Pancreas (tissue), 10 donors: Measurements from ENCODE around the gene DDX51. TPM values are rescaled to one million over a fixed set of nuclear protein-coding genes. Genes with fewer than 3 reads are reported as not detected.

Experiments
- ATAC-seq, 4 donors: fragments of 200-7000 bp; cut with Tn5 transposase; one replicate each; pipeline versions ENCODE4 v1.8.0 to v1.9.1; 2020; ENCODE audit warnings: mild to moderate bottlenecking in 4 of 4, moderate library complexity in 4 of 4
- DNase-seq, 6 donors: peaks; one replicate each; pipeline ENCODE4 v3.0.0-alpha.2; 2020
- FAIRE-seq: peaks from 2 replicates; lab custom pipeline; 2012; peaks lifted over from hg19 to GRCh38; lab: Jason Lieb, UNC
- H3K27ac ChIP-seq, 4 donors: fragments of 200-600 bp; sonication (generic); 1 replicate in 3 of 4; 2 replicates in 1 of 4; pipeline versions ENCODE4 v1.5.0 to v1.8.0; 2020
- H3K27me3 ChIP-seq, 4 donors: fragments of 200-600 bp; one replicate each; pipeline ENCODE4 v1.8.0; 2021
- H3K36me3 ChIP-seq, 3 donors: fragments of 200-600 bp; sonication (generic) in 1 of 3; one replicate each; pipeline versions ENCODE4 v1.5.0 to v1.8.0; 2020 to 2021
- H3K4me1 ChIP-seq, 3 donors: fragments of 200-600 bp; one replicate each; pipeline ENCODE4 v1.8.0; 2021
- H3K4me3 ChIP-seq, 4 donors: fragments of 200-600 bp; sonication (generic) in 2 of 4; one replicate each; pipeline versions ENCODE4 v1.5.0 to v1.8.0; 2020 to 2021
- H3K9me3 ChIP-seq, 4 donors: fragments of 200-600 bp; one replicate each; pipeline ENCODE4 v1.8.0; 2021
- CTCF ChIP-seq, 4 donors: fragments of 200-600 bp; sonication (generic) in 3 of 4; IDR thresholded peaks; one replicate each; pipeline versions ENCODE4 v1.5.0 to v1.8.0; 2021; ENCODE audit warnings: antibody characterized with exemption in 4 of 4
- WGBS, 2 donors: extraction: QIAGEN DNeasy Blood & Tissue Kit; methylation state at CpG; one replicate each; pipeline ENCODE4 v1.1.7; 2013; 5-methylcytosine and 5-hydroxymethylcytosine counted together
- intact Hi-C, 3 donors: fragments of 100-400 bp; cut with DNase I; formaldehyde crosslinking; loops; one replicate each; pipeline versions ENCODE4 v1.11.1 to v1.14.2; 2022
- polyA plus RNA-seq, 2 donors: library from polyadenylated mRNA; stranded (reverse); fragments of 200-250 nt; gene quantifications; one replicate each; pipeline ENCODE4 v1.2.3, GENCODE V29; 2013
- total RNA-seq, 6 donors: library from RNA; stranded (reverse); fragmentation: NEBNext Ultra II Directional in 4 of 6; extraction: Animal tissue kit (Norgen Biotek cat#: 25700) in 4 of 6; gene quantifications; one replicate each; pipeline versions ENCODE4 v1.2.1 to v1.2.4, GENCODE V29; 2021 to 2023
- donor health status: healthy with polysubstance abuse.
- donor health status: DM: no; HTN: no; CAD: no; lungs with moderate emphysema.
- donor health status: DM: no; HTN: no; CAD: no.
- donor health status: control.
- donor health status: control.
- donor health status: Bipolar disorder and iron deficiency.
- donor health status: DM: yes; HTN: yes; CAD: no.
- donor health status: DM: no; HTN: no; CAD: no.
- donor health status: DM: no; HTN: no; CAD: no.
- donor health status: DM: yes; HTN: yes; CAD: no.

The DDX51 gene
- total and polyA plus RNA-seq, 8 donors: 7.8 to 46.7 (median 13.7) TPM

- WGBS, 2 donors: 93 to 95% methylated on average over 12 of the region's 12 CpGs
- DNase-seq (peak in 1 of 6 donors; percentile 7), FAIRE-seq (no peak), ATAC-seq (no peak)
- Histone ChIP-seq H3K27ac (no peak overlapping the region), H3K9me3 (no peaks in the 10 kb centered on the region), H3K36me3 (peaks cover 0 to 5% (median 0%) of the 10 kb centered on the region in 3 donors), H3K4me3 (no peak overlapping the region), H3K27me3 (no peaks in the 10 kb centered on the region), H3K4me1 (no peaks in the 10 kb centered on the region)
- no peak for TF ChIP-seq CTCF (IDR thresholded peaks at IDR 0.05)
- intact Hi-C loops: no loop called here
Observed at GRCh38 chr12:132123970-132124765, 20.0 kb downstream of the DDX51 start.

DNA sequence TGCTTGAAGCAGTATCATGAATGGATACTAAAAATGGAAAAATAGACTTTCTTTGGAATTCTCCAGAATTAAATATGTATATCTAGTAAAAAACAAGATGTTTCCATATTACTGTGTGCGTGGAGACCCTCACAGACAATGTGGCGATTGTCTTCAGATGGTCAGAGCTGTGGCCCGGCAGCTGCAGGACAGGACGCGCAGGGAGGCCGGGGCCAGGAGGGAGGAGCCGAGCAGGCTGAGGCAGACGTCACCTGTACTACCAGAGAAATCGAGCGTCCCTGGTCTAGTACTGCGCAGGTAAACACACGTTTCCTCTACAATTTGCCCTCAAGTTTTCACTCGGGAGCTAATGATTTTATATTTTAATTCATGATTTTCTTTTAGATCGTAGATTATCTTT is 22.8 kb downstream of the DDX51 start:
- Histone ChIP-seq H3K4me1 (no peaks in the 10 kb centered on the region), H3K4me3 (no peak overlapping the region), H3K27ac (no peak overlapping the region), H3K9me3 (no peaks in the 10 kb centered on the region), H3K27me3 (no peaks in the 10 kb centered on the region), H3K36me3 (peaks cover 0 to 5% (median 0%) of the 10 kb centered on the region in 3 donors)
- intact Hi-C loops: no loop called here
- 90 to 93% methylated on average over 14 of the region's 14 CpGs for WGBS, 2 donors
- TF ChIP-seq CTCF (IDR thresholded peaks at IDR 0.05): no peak
- FAIRE-seq: no peak
- no peak for DNase-seq
- no peak for ATAC-seq

DNA sequence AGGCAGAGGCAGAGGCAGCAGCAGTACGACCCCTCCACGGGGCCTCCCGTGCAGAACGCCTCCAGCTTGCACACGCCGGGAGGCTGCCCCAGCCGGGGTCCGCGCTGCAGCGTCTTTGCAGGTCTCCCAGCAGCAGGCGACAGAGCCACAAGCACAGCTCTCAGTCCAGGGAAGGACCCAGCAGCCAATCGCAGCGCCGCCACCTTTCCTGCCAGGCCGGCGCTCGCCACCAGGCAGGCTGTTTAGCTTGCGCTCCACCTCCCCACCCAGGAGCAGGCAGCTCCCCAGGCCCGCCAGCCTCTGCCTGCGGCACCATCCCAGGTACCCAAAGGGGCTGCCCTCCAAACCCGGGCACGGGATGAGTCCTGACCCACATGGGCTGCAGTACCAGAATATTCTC is 25.2 kb downstream of the DDX51 start:
- H3K36me3 ChIP-seq: peaks cover 0 to 11% (median 0%) of the 10 kb centered on the region in 3 donors
- DNase-seq (no peak), FAIRE-seq (no peak), ATAC-seq (no peak)
- no peak overlapping the region for H3K27ac ChIP-seq
- no peaks in the 10 kb centered on the region for H3K9me3 ChIP-seq
- WGBS, 2 donors: 92 to 94% methylated on average over 22 of the region's 22 CpGs
- TF ChIP-seq CTCF (IDR thresholded peaks at IDR 0.05): no peak
- H3K27me3 ChIP-seq: no peaks in the 10 kb centered on the region
- H3K4me3 ChIP-seq: no peak overlapping the region
- no peaks in the 10 kb centered on the region for H3K4me1 ChIP-seq
- intact Hi-C loops: no loop called here

DNA sequence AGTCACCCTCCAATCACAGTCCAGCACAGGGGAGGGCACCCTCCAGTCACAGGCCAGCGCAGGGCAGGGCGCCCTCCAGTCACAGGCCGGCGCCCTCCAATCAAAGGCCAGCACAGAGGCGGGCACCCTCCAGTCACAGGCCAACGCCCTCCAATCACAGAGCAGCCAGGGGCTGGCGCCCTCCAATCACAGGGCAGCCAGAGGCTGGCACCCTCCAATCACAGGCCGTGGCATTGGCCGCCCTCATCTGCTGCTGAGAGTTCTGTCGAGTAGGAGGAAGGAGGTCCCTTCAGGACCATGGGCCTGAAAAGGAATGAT is 26.6 kb downstream of the DDX51 start:
- TF ChIP-seq CTCF (IDR thresholded peaks at IDR 0.05): no peak
- intact Hi-C loops: no loop called here
- H3K4me3 ChIP-seq: no peak overlapping the region
- no peak overlapping the region for H3K27ac ChIP-seq
- no peaks in the 10 kb centered on the region for H3K9me3 ChIP-seq
- peaks cover 0 to 11% (median 0%) of the 10 kb centered on the region in 3 donors for H3K36me3 ChIP-seq
- H3K27me3 ChIP-seq: no peaks in the 10 kb centered on the region
- no peak for FAIRE-seq
- DNase-seq: no peak
- ATAC-seq: no peak
- H3K4me1 ChIP-seq: no peaks in the 10 kb centered on the region
- WGBS, 2 donors: 96% methylated on average over 10 of the region's 10 CpGs
